Measurements from ENCODE around the gene SYNPR. TPM values are rescaled to one million over a fixed set of nuclear protein-coding genes. Genes with fewer than 3 reads are reported as not detected.
"Not testable (repeated sequence)": the region's sequence is repeated elsewhere in the genome, so short reads cannot be mapped to it uniquely, and the experiment has no call there.

Gene SYNPR
- total RNA-seq, 4 donors from 2014 or later, result not detected

GRCh38 chr3:63642488-63642887, 364.4 kb downstream of the SYNPR start:
- in situ Hi-C loops (cut with MboI; ENCODE audit: low pct_ligation_motif_present in 1 of 4, low pct_unique_long_range_greater_than_20kb in 1 of 4, low sequenced_read_pairs in 3 of 4), result no loop called here
- TF ChIP-seq CTCF (IDR thresholded peaks at IDR 0.05), result no peak
- no peak for DNase-seq
- H3K36me3 ChIP-seq, result no peaks in the 10 kb centered on the region
- H3K27ac ChIP-seq, result no peak overlapping the region
- no peaks in the 10 kb centered on the region for H3K4me1 ChIP-seq
- intact Hi-C loops (cut with DNase I; ENCODE audit: low total_unique reads), result no loop called here
- H3K9me3 ChIP-seq, result no peaks in the 10 kb centered on the region
- no peak overlapping the region for H3K4me3 ChIP-seq
- WGBS, 2 donors (ENCODE audit: low coverage in 1 of 2), result 60 to 70% methylated on average over 1 of the region's 1 CpG
- no peaks in the 10 kb centered on the region for H3K27me3 ChIP-seq

GRCh38 chr3:63644212-63644797, 366.2 kb downstream of the SYNPR start:
- in situ Hi-C loops (cut with MboI; ENCODE audit: low pct_ligation_motif_present in 1 of 4, low pct_unique_long_range_greater_than_20kb in 1 of 4, low sequenced_read_pairs in 3 of 4), result no loop called here
- 63 to 90% methylated on average over 3 to 5 of the region's 5 CpGs for WGBS, 2 donors (ENCODE audit: low coverage in 1 of 2)
- no peak for DNase-seq

GRCh38 chr3:63644928-63645781, 367.0 kb downstream of the SYNPR start:
- H3K4me3 ChIP-seq, result peak overlapping the region in 3 of 4 donors; percentile 6 to 19 (median 18)
- intact Hi-C loops (cut with DNase I; ENCODE audit: low total_unique reads); H3K36me3 ChIP-seq; in situ Hi-C loops (cut with MboI; ENCODE audit: low pct_ligation_motif_present in 1 of 4, low pct_unique_long_range_greater_than_20kb in 1 of 4, low sequenced_read_pairs in 3 of 4); H3K4me1 ChIP-seq; H3K9me3 ChIP-seq; H3K27me3 ChIP-seq: not testable (repeated sequence)
- 50 to 73% methylated on average over 11 to 25 of the region's 25 CpGs for WGBS, 2 donors (ENCODE audit: low coverage in 1 of 2)
- peak overlapping the region in 2 of 4 donors; percentile 21 to 67 for H3K27ac ChIP-seq
- peak; percentile 65 for DNase-seq
- peak in 1 of 3 donors; percentile 40 for TF ChIP-seq POLR2AphosphoS5 (IDR thresholded peaks at IDR 0.05)

More at GRCh38 chr3:63644212-63644797, 366.2 kb downstream of the SYNPR start:
- Histone ChIP-seq H3K4me1 (no peaks in the 10 kb centered on the region), H3K27me3 (no peaks in the 10 kb centered on the region), H3K4me3 (no peak overlapping the region), H3K9me3 (no peaks in the 10 kb centered on the region), H3K36me3 (no peaks in the 10 kb centered on the region), H3K27ac (no peak overlapping the region)
- intact Hi-C loops (cut with DNase I; ENCODE audit: low total_unique reads), result no loop called here
- TF ChIP-seq POLR2A (IDR thresholded peaks at IDR 0.05) (no peak), EP300 (IDR thresholded peaks at IDR 0.05; ENCODE audit: low read depth) (no peak), POLR2AphosphoS5 (IDR thresholded peaks at IDR 0.05) (no peak), CTCF (IDR thresholded peaks at IDR 0.05) (no peak)

GRCh38 chr3:63652066-63652725, 374.1 kb downstream of the SYNPR start, which contains the start of gene SNTN:
Gene SNTN (plus strand): TSS chr3:63652675. CDS start chr3:63652688, 13 bp downstream.
- in situ Hi-C loops (cut with MboI; ENCODE audit: low pct_ligation_motif_present in 1 of 4, low pct_unique_long_range_greater_than_20kb in 1 of 4, low sequenced_read_pairs in 3 of 4), result no loop called here
- 85 to 86% methylated on average over 4 to 5 of the region's 5 CpGs for WGBS, 2 donors (ENCODE audit: low coverage in 1 of 2)
- H3K4me1 ChIP-seq, result no peaks in the 10 kb centered on the region
- DNase-seq, result no peak
- H3K4me3 ChIP-seq, result no peak within 1 kb of the TSS
- no peaks in the 10 kb centered on the region for H3K9me3 ChIP-seq
- H3K27ac ChIP-seq, result no peak within 1 kb of the TSS
- H3K27me3 ChIP-seq, result no peaks in the 10 kb centered on the region
- TF ChIP-seq POLR2A (IDR thresholded peaks at IDR 0.05) (no peak), POLR2AphosphoS5 (IDR thresholded peaks at IDR 0.05) (no peak), EP300 (IDR thresholded peaks at IDR 0.05; ENCODE audit: low read depth) (no peak), CTCF (IDR thresholded peaks at IDR 0.05) (no peak)
- intact Hi-C loops (cut with DNase I; ENCODE audit: low total_unique reads), result no loop called here
- H3K36me3 ChIP-seq, result no peaks in the 10 kb centered on the region
